ENCODE results near the gene IFI27.

IFI27 gene

GRCh38 chr14:94088516-94088915 is 22.0 kb upstream of the IFI27 start:
- no peak overlapping the region for H3K4me3 ChIP-seq (ENCODE audit: low read depth, low read length)
- in situ Hi-C loops (cut with HindIII; ENCODE audit: low sequenced_read_pairs), result no loop called here
- TF ChIP-seq, protein P1, sequence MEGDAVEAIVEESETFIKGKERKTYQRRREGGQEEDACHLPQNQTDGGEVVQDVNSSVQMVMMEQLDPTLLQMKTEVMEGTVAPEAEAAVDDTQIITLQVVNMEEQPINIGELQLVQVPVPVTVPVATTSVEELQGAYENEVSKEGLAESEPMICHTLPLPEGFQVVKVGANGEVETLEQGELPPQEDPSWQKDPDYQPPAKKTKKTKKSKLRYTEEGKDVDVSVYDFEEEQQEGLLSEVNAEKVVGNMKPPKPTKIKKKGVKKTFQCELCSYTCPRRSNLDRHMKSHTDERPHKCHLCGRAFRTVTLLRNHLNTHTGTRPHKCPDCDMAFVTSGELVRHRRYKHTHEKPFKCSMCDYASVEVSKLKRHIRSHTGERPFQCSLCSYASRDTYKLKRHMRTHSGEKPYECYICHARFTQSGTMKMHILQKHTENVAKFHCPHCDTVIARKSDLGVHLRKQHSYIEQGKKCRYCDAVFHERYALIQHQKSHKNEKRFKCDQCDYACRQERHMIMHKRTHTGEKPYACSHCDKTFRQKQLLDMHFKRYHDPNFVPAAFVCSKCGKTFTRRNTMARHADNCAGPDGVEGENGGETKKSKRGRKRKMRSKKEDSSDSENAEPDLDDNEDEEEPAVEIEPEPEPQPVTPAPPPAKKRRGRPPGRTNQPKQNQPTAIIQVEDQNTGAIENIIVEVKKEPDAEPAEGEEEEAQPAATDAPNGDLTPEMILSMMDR (IDR thresholded peaks at IDR 0.05; ENCODE audit: low read depth, low read length, missing control alignments), result no peak
- no peak for DNase-seq (ENCODE audit: low read depth)

- in situ Hi-C loops (cut with HindIII; ENCODE audit: low sequenced_read_pairs), result no loop called here
- no peak overlapping the region for H3K4me3 ChIP-seq (ENCODE audit: low read depth, low read length)
- TF ChIP-seq, protein P1 (IDR thresholded peaks at IDR 0.05; ENCODE audit: low read depth, low read length, missing control alignments), result no peak
- DNase-seq (ENCODE audit: low read depth), result no peak
Measured at GRCh38 chr14:94089479-94089878, 21.1 kb upstream of the IFI27 start.

DNA sequence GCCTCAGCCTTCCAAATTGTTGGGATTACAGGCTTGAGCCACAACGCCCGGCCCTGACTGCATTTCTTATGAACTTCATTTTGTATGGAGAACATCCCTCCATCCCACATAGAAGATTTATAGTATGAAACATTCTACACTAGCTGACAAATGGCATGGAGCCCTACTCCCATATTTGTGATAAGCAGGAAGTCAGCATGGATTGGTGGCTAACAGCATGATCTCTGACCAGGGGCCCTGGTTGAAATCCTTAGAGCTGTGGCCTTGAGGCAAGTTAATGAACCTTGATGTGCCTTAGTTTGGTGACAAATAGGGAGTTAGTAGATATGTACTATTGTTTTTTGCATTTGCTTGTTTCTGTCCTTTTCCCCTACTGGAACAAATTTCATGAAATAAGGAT is 17.1 kb upstream of the IFI27 start:
- TF ChIP-seq, protein P1 (IDR thresholded peaks at IDR 0.05; ENCODE audit: low read depth, low read length, missing control alignments), result no peak
- H3K4me3 ChIP-seq (ENCODE audit: low read depth, low read length), result no peak overlapping the region
- DNase-seq (ENCODE audit: low read depth), result no peak
- in situ Hi-C loops (cut with HindIII; ENCODE audit: low sequenced_read_pairs), result no loop called here

DNA sequence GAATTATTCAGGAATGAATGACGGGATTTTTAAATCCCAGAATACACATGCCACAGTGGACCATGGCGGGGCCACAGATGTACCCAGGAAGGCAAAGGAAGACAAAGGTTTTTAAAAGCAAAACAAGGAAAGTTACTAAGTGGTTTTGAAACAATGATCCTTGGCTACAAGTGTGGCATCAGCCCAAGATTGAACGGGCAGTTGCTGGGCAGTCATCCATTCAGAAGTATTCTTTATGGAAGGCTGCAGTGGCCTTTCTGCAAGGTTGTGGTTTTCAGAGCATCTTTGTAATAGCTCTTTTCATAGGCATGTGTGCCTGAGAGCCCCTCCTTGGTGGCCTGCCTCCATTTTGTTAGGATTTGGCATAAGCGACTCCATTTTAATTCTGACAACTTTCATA is 13.4 kb upstream of the IFI27 start:
- no peak overlapping the region for H3K4me3 ChIP-seq (ENCODE audit: low read depth, low read length)
- no peak for DNase-seq (ENCODE audit: low read depth)
- TF ChIP-seq, protein P1 (IDR thresholded peaks at IDR 0.05; ENCODE audit: low read depth, low read length, missing control alignments), result no peak
- in situ Hi-C loops (cut with HindIII; ENCODE audit: low sequenced_read_pairs), result no loop called here

DNA sequence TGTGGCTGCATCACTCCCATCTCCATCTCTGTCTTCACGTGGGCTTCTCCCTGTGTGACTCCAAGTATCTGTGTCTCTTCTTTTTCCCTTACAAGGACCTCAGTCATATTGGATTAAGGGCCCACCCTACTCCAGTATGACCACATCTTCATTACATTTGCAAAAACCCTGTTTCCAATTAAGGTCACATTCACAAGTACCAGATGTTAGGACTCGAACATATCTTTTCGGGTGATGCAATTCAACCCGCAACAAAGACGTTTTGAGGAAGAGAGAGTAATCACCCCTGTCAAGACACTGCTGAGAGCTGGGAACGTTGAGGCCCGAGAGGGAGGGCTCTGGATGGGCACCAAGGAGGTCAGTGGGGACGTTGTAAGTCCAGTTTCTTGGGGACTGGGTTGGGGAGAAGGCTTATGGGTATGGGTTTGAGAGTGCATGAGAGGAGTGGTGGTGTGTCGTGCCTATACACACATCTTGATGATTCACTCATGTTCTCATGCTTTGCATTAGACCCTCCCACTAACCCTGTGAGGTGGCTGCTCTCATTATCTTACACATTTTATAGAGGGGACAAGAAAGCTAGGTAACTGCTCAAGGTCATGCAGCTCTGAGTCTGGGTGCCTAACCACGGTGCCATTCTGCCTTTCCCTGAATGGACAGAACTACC is 12.1 kb upstream of the IFI27 start:
- TF ChIP-seq, protein P1 (IDR thresholded peaks at IDR 0.05; ENCODE audit: low read depth, low read length, missing control alignments), result no peak
- H3K4me3 ChIP-seq (ENCODE audit: low read depth, low read length), result no peak overlapping the region
- no peak for DNase-seq (ENCODE audit: low read depth)
- in situ Hi-C loops (cut with HindIII; ENCODE audit: low sequenced_read_pairs), result no loop called here

DNA sequence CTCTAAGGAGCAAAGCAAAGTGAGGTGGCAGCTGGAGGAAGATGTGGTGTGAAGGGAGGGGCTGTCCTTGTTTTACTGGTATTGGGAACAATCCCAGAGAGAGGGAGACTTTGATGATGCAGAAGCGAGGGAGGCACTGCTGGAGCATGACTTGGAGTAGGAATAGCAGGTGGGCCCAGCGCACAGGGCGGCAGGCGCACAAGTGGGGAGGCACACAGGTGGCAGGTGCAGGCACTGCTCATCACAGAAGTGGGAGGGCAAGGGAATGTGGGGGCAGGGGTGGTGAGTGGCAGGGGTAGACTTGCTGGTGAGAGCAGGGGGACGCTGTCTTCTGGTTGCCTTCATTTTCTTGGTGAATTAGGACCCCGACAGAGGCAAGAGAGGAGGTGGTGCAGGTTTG is 11.5 kb upstream of the IFI27 start:
- DNase-seq (ENCODE audit: low read depth), result no peak
- H3K4me3 ChIP-seq (ENCODE audit: low read depth, low read length), result no peak overlapping the region
- in situ Hi-C loops (cut with HindIII; ENCODE audit: low sequenced_read_pairs), result no loop called here
- TF ChIP-seq, protein P1 (IDR thresholded peaks at IDR 0.05; ENCODE audit: low read depth, low read length, missing control alignments), result no peak

Measured in astrocyte of the cerebellum (primary cell).